Subcutaneous preadipocyte (primary cell): ENCODE results near the gene C12orf42. TPM values are rescaled to one million over a fixed set of nuclear protein-coding genes. Genes with fewer than 3 reads are reported as not detected.

Experiments used
- total RNA-seq: library from RNA; depleted of rRNA; stranded (reverse); fragments of >200 nt; gene quantifications from 2 replicates; pipeline ENCODE4 v1.2.3, GENCODE V29; 2012

Gene C12orf42
- total RNA-seq = not detected in 2 replicates

GRCh38 chr12:103495469-103496456 is at the start of gene C12orf42:
Gene C12orf42, minus strand, starts transcription at chr12:103495968. Its CDS starts 17,542 bp downstream, at chr12:103478426.

Other genes starting within 250 kb of the C12orf42 start
- gene STAB2, start 91.3 kb upstream of the C12orf42 start, total RNA-seq = not detected in 2 replicates